Right ventricle myocardium inferior (tissue), 1 donor: ENCODE data around the gene LDLRAD3. TPM values are rescaled to one million over a fixed set of nuclear protein-coding genes. Genes with fewer than 3 reads are reported as not detected.

Experiments used
- ATAC-seq: fragments of 200-7000 bp; cut with Tn5 transposase; one replicate; pipeline ENCODE4 v1.9.1; 2020; ENCODE audit warnings: mild to moderate bottlenecking, moderate library complexity
- DNase-seq: peaks from one replicate; pipeline ENCODE4 v3.0.0; 2021; ENCODE audit errors: missing footprints
- intact Hi-C: fragments of 100-400 bp; cut with DNase I; formaldehyde crosslinking; loops from one replicate; pipeline ENCODE4 v1.11.0; 2022
- total RNA-seq: library from RNA; stranded (reverse); fragmentation: NEBNext Ultra II Directional; extraction: Animal tissue kit (Norgen Biotek cat#: 25700); gene quantifications from one replicate; pipeline ENCODE4 v1.2.1, GENCODE V29; 2021
- donor health status: DM: no; HTN: yes; CAD: no; lungs with severe emphysema.

Gene LDLRAD3
- total RNA-seq, 1 donor from 2014 or later = 1.7 TPM

GRCh38 chr11:36104660-36104992 lies 160.8 kb downstream of the LDLRAD3 start:
- DNase-seq = no peak
- intact Hi-C loops = no loop called here
- ATAC-seq = peak; percentile 52

- intact Hi-C loops = no loop called here
These were observed 162.1 kb downstream of the LDLRAD3 start for GRCh38 chr11:36105743-36106581.

GRCh38 chr11:36107547-36107946 lies 163.7 kb downstream of the LDLRAD3 start:
- ATAC-seq = no peak
- DNase-seq = no peak
- intact Hi-C loops = no loop called here

More at GRCh38 chr11:36105743-36106581, 162.1 kb downstream of the LDLRAD3 start:
- DNase-seq = no peak
- peak; percentile 54 for ATAC-seq

GRCh38 chr11:36108881-36109589 lies 165.2 kb downstream of the LDLRAD3 start:
- intact Hi-C loops = no loop called here
- DNase-seq = no peak
- ATAC-seq = no peak

- no peak for ATAC-seq
- intact Hi-C loops = no loop called here
These were observed 165.7 kb downstream of the LDLRAD3 start for GRCh38 chr11:36109590-36109849.

GRCh38 chr11:36109850-36110606 lies 166.2 kb downstream of the LDLRAD3 start:
- ATAC-seq = no peak
- intact Hi-C loops = no loop called here
- DNase-seq = no peak

More at GRCh38 chr11:36109590-36109849, 165.7 kb downstream of the LDLRAD3 start:
- no peak for DNase-seq

GRCh38 chr11:36110668-36111410 lies 167.0 kb downstream of the LDLRAD3 start:
- no peak for DNase-seq
- intact Hi-C loops = no loop called here

GRCh38 chr11:36114095-36114494 lies 170.2 kb downstream of the LDLRAD3 start:
- intact Hi-C loops = no loop called here
- ATAC-seq (no peak), DNase-seq (no peak)

More at GRCh38 chr11:36110668-36111410, 167.0 kb downstream of the LDLRAD3 start:
- ATAC-seq = no peak

- DNase-seq = no peak
- intact Hi-C loops = no loop called here
- ATAC-seq = no peak
These were observed 171.5 kb downstream of the LDLRAD3 start for GRCh38 chr11:36115378-36115801.

GRCh38 chr11:36116161-36116560 lies 172.3 kb downstream of the LDLRAD3 start:
- intact Hi-C loops = no loop called here

GRCh38 chr11:36118084-36118483 lies 174.2 kb downstream of the LDLRAD3 start:
- intact Hi-C loops = no loop called here

More at GRCh38 chr11:36116161-36116560, 172.3 kb downstream of the LDLRAD3 start:
- DNase-seq (no peak), ATAC-seq (no peak)

GRCh38 chr11:36119300-36119699 lies 175.4 kb downstream of the LDLRAD3 start:
- no peak for ATAC-seq
- intact Hi-C loops = no loop called here
- no peak for DNase-seq

More at GRCh38 chr11:36118084-36118483, 174.2 kb downstream of the LDLRAD3 start:
- no peak for DNase-seq
- ATAC-seq = no peak

GRCh38 chr11:36121054-36121453 lies 177.2 kb downstream of the LDLRAD3 start:
- DNase-seq (no peak), ATAC-seq (no peak)
- intact Hi-C loops = no loop called here

GRCh38 chr11:36122671-36123070 lies 178.8 kb downstream of the LDLRAD3 start:
- no peak for DNase-seq
- ATAC-seq = no peak
- intact Hi-C loops = no loop called here

- intact Hi-C loops = no loop called here
- DNase-seq (no peak), ATAC-seq (no peak)
These were observed 179.7 kb downstream of the LDLRAD3 start for GRCh38 chr11:36123336-36124101.

- no peak for ATAC-seq
- intact Hi-C loops = no loop called here
- DNase-seq = no peak
These were observed 182.8 kb downstream of the LDLRAD3 start for GRCh38 chr11:36126678-36127077.

- no peak for ATAC-seq
- no peak for DNase-seq
- intact Hi-C loops = no loop called here
These were observed 183.7 kb downstream of the LDLRAD3 start for GRCh38 chr11:36127550-36127949.

- intact Hi-C loops = loop anchor here (2.0 kb wide), 1 partner anchor 513 kb away; no protein-coding TSS in a partner anchor
- no peak for ATAC-seq
- DNase-seq = no peak
These were observed 186.1 kb downstream of the LDLRAD3 start for GRCh38 chr11:36129955-36130354.
